Sigmoid colon (tissue), 4 donors: ENCODE results near the gene SIPA1L3.

Experiments used
- EP300 ChIP-seq, 4 donors: sonication (generic); formaldehyde crosslinking; IDR thresholded peaks; one replicate each; pipeline ENCODE4 v1.6.1; 2017; ENCODE audit warnings: antibody characterized with exemption in 4 of 4
- POLR2A ChIP-seq, 2 donors: fragments of 450-650 bp; IDR thresholded peaks; one replicate each; pipeline ENCODE4 v1.6.1; 2016; ENCODE audit warnings: antibody characterized with exemption in 2 of 2, mild to moderate bottlenecking in 2 of 2, moderate library complexity in 2 of 2
- POLR2AphosphoS5 ChIP-seq, 4 donors: sonication (generic); formaldehyde crosslinking; IDR thresholded peaks; one replicate each; pipeline ENCODE4 v1.6.1; 2017; ENCODE audit warnings: antibody characterized with exemption in 4 of 4
- TF ChIP-seq, protein P1 (sequence below), 4 experiments: fragments of 450-650 bp in 3 of 4; fragments of 200-600 bp in 1 of 4; IDR thresholded peaks; one replicate each; pipeline ENCODE4 v1.5.1; 2016 to 2019; ENCODE audit warnings: antibody characterized with exemption in 4 of 4, mild to moderate bottlenecking in 3 of 4, moderate library complexity in 2 of 4

- TF ChIP-seq POLR2A (IDR thresholded peaks at IDR 0.05) (no peak), EP300 (IDR thresholded peaks at IDR 0.05) (no peak), POLR2AphosphoS5 (IDR thresholded peaks at IDR 0.05) (no peak)
- TF ChIP-seq, protein P1, sequence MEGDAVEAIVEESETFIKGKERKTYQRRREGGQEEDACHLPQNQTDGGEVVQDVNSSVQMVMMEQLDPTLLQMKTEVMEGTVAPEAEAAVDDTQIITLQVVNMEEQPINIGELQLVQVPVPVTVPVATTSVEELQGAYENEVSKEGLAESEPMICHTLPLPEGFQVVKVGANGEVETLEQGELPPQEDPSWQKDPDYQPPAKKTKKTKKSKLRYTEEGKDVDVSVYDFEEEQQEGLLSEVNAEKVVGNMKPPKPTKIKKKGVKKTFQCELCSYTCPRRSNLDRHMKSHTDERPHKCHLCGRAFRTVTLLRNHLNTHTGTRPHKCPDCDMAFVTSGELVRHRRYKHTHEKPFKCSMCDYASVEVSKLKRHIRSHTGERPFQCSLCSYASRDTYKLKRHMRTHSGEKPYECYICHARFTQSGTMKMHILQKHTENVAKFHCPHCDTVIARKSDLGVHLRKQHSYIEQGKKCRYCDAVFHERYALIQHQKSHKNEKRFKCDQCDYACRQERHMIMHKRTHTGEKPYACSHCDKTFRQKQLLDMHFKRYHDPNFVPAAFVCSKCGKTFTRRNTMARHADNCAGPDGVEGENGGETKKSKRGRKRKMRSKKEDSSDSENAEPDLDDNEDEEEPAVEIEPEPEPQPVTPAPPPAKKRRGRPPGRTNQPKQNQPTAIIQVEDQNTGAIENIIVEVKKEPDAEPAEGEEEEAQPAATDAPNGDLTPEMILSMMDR (IDR thresholded peaks at IDR 0.05): no peak
Observed at GRCh38 chr19:37896180-37896579, 10.8 kb upstream of the SIPA1L3 start.
